H1 (cell line): Measurements from ENCODE around the gene PRODH2. TPM values are rescaled to one million over a fixed set of nuclear protein-coding genes. Genes with fewer than 3 reads are reported as not detected.

ENCODE experiments used
- BCL11A ChIP-seq, 2 experiments: IDR thresholded peaks; one replicate each; pipeline ENCODE4 v1.6.1; 2011; ENCODE audit warnings: low read depth in 2 of 2, low read length in 2 of 2, mild to moderate bottlenecking in 2 of 2
- CBX8 ChIP-seq: fragments of 300-800, 300-1000 bp; sonication (generic); IDR thresholded peaks from 2 replicates; pipeline ENCODE4 v1.7.1; 2016; ENCODE audit warnings: low read depth, low read length, borderline replicate concordance
- CHD1 ChIP-seq: IDR thresholded peaks from 2 replicates; pipeline ENCODE4 v1.6.1; 2012; ENCODE audit warnings: low read depth, low read length, improper control_type of control experiment
- EZH2 ChIP-seq: fragments of 200-600 bp; sonication (generic); IDR thresholded peaks from 2 replicates; pipeline ENCODE4 v1.7.1; 2012; ENCODE audit warnings: low read depth, mild to moderate bottlenecking, moderate library complexity, low read length, inconsistent platforms; ENCODE audit not compliant: severe bottlenecking
- RXRA ChIP-seq: IDR thresholded peaks from 2 replicates; pipeline ENCODE4 v1.6.1; 2011; ENCODE audit warnings: low read depth, mild to moderate bottlenecking, low read length, moderate library complexity; ENCODE audit not compliant: insufficient read depth
- SIX5 ChIP-seq: IDR thresholded peaks from 2 replicates; pipeline ENCODE4 v1.6.1; 2011; ENCODE audit warnings: mild to moderate bottlenecking, low read depth, low read length
- polyA plus RNA-seq, 7 experiments: library from polyadenylated mRNA; depleted of rRNA in 3 of 7; stranded (reverse) in 5 of 7; unstranded in 2 of 7; fragments of >200 nt in 5 of 7; fragments of 200-250 nt in 2 of 7; gene quantifications; 1 replicate in 5 of 7; 2 replicates in 1 of 7; 4 replicates in 1 of 7; pipeline versions ENCODE4 v1.2.1 to v1.2.3, GENCODE V29; 2011 to 2013; ENCODE audit warnings: missing spikeins in 2 of 7, mixed read lengths in 2 of 7
- total RNA-seq: library from RNA; stranded (reverse); fragmentation: NEBNext Ultra II Directional; extraction: Animal tissue kit (Norgen Biotek cat#: 25700); gene quantifications from 2 replicates; pipeline ENCODE4 v1.2.1, GENCODE V29; 2021
- TF ChIP-seq, protein P1 (sequence below), 3 experiments: IDR thresholded peaks; 1 replicate in 2 of 3; 2 replicates in 1 of 3; pipeline versions ENCODE4 v1.5.1 to v1.6.1; 2011; ENCODE audit warnings: low read length in 3 of 3, mild to moderate bottlenecking in 3 of 3, inconsistent platforms in 2 of 3, low read depth in 1 of 3, moderate library complexity in 1 of 3; ENCODE audit not compliant: insufficient read depth in 1 of 3; ENCODE audit errors: control extremely low read depth in 1 of 3

The PRODH2 gene
- total and polyA plus RNA-seq, 2 of the 8 experiments (the other 6 are each of a cell fraction or from before 2014, with no cell fraction given) = not detected

DNA sequence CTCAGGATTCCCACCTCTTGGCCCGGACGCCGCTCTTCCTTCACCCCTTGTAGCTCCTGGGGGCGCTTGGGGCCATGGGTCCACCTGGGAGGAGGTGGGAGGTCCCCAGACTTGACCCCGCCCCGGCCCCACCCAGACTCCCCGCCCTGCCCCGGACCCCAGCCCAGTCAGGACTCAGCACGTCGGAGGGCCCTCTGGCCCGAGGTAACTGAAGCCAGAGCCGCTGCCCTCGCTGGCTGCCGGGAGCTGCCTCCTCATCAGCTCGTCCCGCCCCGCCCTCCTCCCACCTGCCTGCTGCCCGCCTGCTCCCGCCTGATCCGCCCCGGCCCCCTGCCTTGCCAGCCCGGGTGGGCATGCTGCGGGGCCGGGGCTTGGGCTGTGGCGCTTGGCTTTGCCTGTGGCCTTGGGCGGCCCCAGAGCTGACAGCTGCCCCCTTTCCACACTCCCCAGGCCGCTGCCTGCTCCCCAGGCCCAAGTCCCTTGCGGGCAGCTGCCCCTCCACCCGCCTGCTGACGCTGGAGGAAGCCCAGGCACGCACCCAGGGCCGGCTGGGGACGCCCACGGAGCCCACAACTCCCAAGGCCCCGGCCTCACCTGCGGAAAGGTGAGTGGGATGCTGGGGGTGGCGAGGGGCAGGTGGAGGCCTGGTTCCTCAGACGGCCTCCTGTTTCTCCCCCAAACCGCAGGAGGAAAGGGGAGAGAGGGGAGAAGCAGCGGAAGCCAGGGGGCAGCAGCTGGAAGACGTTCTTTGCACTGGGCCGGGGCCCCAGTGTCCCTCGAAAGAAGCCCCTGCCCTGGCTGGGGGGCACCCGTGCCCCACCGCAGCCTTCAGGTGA is 27.9 kb downstream of the PRODH2 start (continued):
- TF ChIP-seq RXRA (no peak), CBX8 (no peak), BCL11A (IDR thresholded peaks at IDR 0.05; ENCODE audit: low read depth in 2 of 2, low read length in 2 of 2) (no peak), EZH2 (peak; percentile 23), SIX5 (no peak), CHD1 (no peak)
- TF ChIP-seq, protein P1, sequence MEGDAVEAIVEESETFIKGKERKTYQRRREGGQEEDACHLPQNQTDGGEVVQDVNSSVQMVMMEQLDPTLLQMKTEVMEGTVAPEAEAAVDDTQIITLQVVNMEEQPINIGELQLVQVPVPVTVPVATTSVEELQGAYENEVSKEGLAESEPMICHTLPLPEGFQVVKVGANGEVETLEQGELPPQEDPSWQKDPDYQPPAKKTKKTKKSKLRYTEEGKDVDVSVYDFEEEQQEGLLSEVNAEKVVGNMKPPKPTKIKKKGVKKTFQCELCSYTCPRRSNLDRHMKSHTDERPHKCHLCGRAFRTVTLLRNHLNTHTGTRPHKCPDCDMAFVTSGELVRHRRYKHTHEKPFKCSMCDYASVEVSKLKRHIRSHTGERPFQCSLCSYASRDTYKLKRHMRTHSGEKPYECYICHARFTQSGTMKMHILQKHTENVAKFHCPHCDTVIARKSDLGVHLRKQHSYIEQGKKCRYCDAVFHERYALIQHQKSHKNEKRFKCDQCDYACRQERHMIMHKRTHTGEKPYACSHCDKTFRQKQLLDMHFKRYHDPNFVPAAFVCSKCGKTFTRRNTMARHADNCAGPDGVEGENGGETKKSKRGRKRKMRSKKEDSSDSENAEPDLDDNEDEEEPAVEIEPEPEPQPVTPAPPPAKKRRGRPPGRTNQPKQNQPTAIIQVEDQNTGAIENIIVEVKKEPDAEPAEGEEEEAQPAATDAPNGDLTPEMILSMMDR (IDR thresholded peaks at IDR 0.05; ENCODE audit: control extremely low read depth in 1 of 3, insufficient read depth in 1 of 3, low read depth in 1 of 3, low read length in 3 of 3) = peak in 2 of 3 experiments; percentile 32 to 40; a peak in 3 of 4 replicates
